Prostate gland (tissue), 2 donors: ENCODE measurements around the gene ZNF511.

Experiments used
- CTCF ChIP-seq, 4 experiments: fragments of 200-600 bp in 2 of 4; fragments of 450-650 bp in 2 of 4; sonication (generic) in 2 of 4; IDR thresholded peaks; 1 replicate in 3 of 4; 2 replicates in 1 of 4; pipeline ENCODE4 v1.5.1; 2016 to 2019; ENCODE audit warnings: antibody characterized with exemption in 4 of 4, mild to moderate bottlenecking in 2 of 4, moderate library complexity in 2 of 4
- POLR2A ChIP-seq: fragments of 450-650 bp; IDR thresholded peaks from one replicate; pipeline ENCODE4 v1.6.1; 2016; ENCODE audit warnings: antibody characterized with exemption, mild to moderate bottlenecking
- POLR2AphosphoS5 ChIP-seq: sonication (generic); formaldehyde crosslinking; IDR thresholded peaks from one replicate; pipeline ENCODE4 v1.6.1; 2017; ENCODE audit warnings: antibody characterized with exemption

- no peak for TF ChIP-seq POLR2AphosphoS5
- no peak for TF ChIP-seq CTCF (IDR thresholded peaks at IDR 0.05)
- no peak for TF ChIP-seq POLR2A
Observed at GRCh38 chr10:133286366-133286765, 22.3 kb upstream of the ZNF511 start.
